ENCODE data around the gene RUFY4.

- TF ChIP-seq CTCF (IDR thresholded peaks at IDR 0.05) (no peak), POLR2A (IDR thresholded peaks at IDR 0.05) (no peak), POLR2AphosphoS5 (IDR thresholded peaks at IDR 0.05) (no peak)
Measured at GRCh38 chr2:218047536-218048225, 21.4 kb upstream of the RUFY4 start.
